Measurements from ENCODE around the gene GNS.

DNA sequence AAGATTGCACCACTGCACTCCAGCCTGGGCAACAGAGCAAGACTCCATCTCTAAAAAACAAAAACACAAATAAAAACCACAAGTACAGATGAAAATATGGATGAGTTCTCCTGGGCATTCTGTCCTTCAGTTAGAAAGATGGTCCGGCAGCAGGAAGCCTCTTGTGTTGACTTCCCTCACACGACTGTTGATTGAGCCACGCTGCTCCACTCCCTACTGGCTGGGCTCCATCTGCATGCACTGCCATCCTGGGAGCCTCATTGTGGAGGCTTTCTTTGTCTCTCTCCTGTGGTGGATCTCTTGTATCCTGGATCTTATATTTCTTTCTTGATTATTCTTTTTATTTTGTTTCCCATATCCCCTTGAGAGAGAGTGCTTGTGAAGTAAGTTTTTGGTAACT lies 34.4 kb upstream of the GNS start:
- TF ChIP-seq, protein P1, sequence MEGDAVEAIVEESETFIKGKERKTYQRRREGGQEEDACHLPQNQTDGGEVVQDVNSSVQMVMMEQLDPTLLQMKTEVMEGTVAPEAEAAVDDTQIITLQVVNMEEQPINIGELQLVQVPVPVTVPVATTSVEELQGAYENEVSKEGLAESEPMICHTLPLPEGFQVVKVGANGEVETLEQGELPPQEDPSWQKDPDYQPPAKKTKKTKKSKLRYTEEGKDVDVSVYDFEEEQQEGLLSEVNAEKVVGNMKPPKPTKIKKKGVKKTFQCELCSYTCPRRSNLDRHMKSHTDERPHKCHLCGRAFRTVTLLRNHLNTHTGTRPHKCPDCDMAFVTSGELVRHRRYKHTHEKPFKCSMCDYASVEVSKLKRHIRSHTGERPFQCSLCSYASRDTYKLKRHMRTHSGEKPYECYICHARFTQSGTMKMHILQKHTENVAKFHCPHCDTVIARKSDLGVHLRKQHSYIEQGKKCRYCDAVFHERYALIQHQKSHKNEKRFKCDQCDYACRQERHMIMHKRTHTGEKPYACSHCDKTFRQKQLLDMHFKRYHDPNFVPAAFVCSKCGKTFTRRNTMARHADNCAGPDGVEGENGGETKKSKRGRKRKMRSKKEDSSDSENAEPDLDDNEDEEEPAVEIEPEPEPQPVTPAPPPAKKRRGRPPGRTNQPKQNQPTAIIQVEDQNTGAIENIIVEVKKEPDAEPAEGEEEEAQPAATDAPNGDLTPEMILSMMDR (IDR thresholded peaks at IDR 0.05; ENCODE audit: low read depth, low read length, missing input control), result no peak
- TF ChIP-seq, protein P2, sequence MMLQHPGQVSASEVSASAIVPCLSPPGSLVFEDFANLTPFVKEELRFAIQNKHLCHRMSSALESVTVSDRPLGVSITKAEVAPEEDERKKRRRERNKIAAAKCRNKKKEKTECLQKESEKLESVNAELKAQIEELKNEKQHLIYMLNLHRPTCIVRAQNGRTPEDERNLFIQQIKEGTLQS (IDR thresholded peaks at IDR 0.05), result no peak
- TF ChIP-seq NR2F2 (IDR thresholded peaks at IDR 0.05) (no peak), EGR1 (IDR thresholded peaks at IDR 0.05; ENCODE audit: low read depth in 2 of 2) (no peak), SP1 (IDR thresholded peaks at IDR 0.05) (no peak), RXRA (IDR thresholded peaks at IDR 0.05) (no peak), TAF1 (conservative IDR thresholded peaks at IDR 0.05) (no peak), FOXA1 (IDR thresholded peaks at IDR 0.05) (no peak), RAD21 (IDR thresholded peaks at IDR 0.05) (no peak), YY1 (IDR thresholded peaks at IDR 0.05) (no peak)
- TF ChIP-seq, protein P3, sequence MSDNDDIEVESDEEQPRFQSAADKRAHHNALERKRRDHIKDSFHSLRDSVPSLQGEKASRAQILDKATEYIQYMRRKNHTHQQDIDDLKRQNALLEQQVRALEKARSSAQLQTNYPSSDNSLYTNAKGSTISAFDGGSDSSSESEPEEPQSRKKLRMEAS (IDR thresholded peaks at IDR 0.05), result no peak
- TF ChIP-seq, protein P4, sequence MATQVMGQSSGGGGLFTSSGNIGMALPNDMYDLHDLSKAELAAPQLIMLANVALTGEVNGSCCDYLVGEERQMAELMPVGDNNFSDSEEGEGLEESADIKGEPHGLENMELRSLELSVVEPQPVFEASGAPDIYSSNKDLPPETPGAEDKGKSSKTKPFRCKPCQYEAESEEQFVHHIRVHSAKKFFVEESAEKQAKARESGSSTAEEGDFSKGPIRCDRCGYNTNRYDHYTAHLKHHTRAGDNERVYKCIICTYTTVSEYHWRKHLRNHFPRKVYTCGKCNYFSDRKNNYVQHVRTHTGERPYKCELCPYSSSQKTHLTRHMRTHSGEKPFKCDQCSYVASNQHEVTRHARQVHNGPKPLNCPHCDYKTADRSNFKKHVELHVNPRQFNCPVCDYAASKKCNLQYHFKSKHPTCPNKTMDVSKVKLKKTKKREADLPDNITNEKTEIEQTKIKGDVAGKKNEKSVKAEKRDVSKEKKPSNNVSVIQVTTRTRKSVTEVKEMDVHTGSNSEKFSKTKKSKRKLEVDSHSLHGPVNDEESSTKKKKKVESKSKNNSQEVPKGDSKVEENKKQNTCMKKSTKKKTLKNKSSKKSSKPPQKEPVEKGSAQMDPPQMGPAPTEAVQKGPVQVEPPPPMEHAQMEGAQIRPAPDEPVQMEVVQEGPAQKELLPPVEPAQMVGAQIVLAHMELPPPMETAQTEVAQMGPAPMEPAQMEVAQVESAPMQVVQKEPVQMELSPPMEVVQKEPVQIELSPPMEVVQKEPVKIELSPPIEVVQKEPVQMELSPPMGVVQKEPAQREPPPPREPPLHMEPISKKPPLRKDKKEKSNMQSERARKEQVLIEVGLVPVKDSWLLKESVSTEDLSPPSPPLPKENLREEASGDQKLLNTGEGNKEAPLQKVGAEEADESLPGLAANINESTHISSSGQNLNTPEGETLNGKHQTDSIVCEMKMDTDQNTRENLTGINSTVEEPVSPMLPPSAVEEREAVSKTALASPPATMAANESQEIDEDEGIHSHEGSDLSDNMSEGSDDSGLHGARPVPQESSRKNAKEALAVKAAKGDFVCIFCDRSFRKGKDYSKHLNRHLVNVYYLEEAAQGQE (IDR thresholded peaks at IDR 0.05), result no peak
- TF ChIP-seq, protein P5, sequence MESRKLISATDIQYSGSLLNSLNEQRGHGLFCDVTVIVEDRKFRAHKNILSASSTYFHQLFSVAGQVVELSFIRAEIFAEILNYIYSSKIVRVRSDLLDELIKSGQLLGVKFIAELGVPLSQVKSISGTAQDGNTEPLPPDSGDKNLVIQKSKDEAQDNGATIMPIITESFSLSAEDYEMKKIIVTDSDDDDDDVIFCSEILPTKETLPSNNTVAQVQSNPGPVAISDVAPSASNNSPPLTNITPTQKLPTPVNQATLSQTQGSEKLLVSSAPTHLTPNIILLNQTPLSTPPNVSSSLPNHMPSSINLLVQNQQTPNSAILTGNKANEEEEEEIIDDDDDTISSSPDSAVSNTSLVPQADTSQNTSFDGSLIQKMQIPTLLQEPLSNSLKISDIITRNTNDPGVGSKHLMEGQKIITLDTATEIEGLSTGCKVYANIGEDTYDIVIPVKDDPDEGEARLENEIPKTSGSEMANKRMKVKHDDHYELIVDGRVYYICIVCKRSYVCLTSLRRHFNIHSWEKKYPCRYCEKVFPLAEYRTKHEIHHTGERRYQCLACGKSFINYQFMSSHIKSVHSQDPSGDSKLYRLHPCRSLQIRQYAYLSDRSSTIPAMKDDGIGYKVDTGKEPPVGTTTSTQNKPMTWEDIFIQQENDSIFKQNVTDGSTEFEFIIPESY (IDR thresholded peaks at IDR 0.05), result no peak

All from liver (tissue), 3 donors.